HepG2 (cell line): Measurements from ENCODE around the gene ERV3-1. TPM values are rescaled to one million over a fixed set of nuclear protein-coding genes. Genes with fewer than 3 reads are reported as not detected.

Experiments
- PAXIP1 ChIP-seq: sonication (generic); formaldehyde crosslinking; conservative IDR thresholded peaks from 2 replicates; pipeline ENCODE4 v1.4.0; 2020; ENCODE audit warnings: mild to moderate bottlenecking, missing genetic modification reagents, moderate library complexity
- ZBED4 ChIP-seq: sonication (generic); formaldehyde crosslinking; IDR thresholded peaks from 2 replicates; pipeline ENCODE4 v1.4.0; 2020; ENCODE audit warnings: missing genetic modification reagents, borderline replicate concordance
- polyA plus RNA-seq, 8 experiments: library from polyadenylated mRNA; depleted of rRNA in 3 of 8; stranded (reverse) in 7 of 8; unstranded in 1 of 8; fragments of >200 nt; fragmentation: Illumina TruSeq in 4 of 8; extraction: Trizol in 4 of 8; gene quantifications; 2 replicates each; pipeline versions ENCODE4 v1.2.1 to v1.2.3, GENCODE V29; 2011 to 2016; ENCODE audit warnings: low read depth in 4 of 8, missing spikeins in 1 of 8, mixed read lengths in 1 of 8; ENCODE audit not compliant: insufficient read depth in 1 of 8
- total RNA-seq, 5 experiments: library from RNA; depleted of rRNA; stranded (reverse); fragments of >200 nt; fragmentation: Illumina TruSeq; extraction: Trizol; gene quantifications; 2 replicates each; pipeline ENCODE4 v1.2.3, GENCODE V29; 2016; ENCODE audit warnings: low read depth in 1 of 5
- TF ChIP-seq, protein P1 (sequence below): sonication (generic); formaldehyde crosslinking; IDR thresholded peaks from 2 replicates; pipeline ENCODE4 v1.4.0; 2020; ENCODE audit warnings: mild to moderate bottlenecking, missing genetic modification reagents

ERV3-1 gene
- total and polyA plus RNA-seq, 2 of the 13 experiments (the other 11 are each of a cell fraction or from before 2014, with no cell fraction given), result 20.4 to 86.3 TPM

- TF ChIP-seq PAXIP1 (CRISPR knock-in tag) (no peak), ZBED4 (CRISPR knock-in tag) (no peak)
- TF ChIP-seq, protein P1, sequence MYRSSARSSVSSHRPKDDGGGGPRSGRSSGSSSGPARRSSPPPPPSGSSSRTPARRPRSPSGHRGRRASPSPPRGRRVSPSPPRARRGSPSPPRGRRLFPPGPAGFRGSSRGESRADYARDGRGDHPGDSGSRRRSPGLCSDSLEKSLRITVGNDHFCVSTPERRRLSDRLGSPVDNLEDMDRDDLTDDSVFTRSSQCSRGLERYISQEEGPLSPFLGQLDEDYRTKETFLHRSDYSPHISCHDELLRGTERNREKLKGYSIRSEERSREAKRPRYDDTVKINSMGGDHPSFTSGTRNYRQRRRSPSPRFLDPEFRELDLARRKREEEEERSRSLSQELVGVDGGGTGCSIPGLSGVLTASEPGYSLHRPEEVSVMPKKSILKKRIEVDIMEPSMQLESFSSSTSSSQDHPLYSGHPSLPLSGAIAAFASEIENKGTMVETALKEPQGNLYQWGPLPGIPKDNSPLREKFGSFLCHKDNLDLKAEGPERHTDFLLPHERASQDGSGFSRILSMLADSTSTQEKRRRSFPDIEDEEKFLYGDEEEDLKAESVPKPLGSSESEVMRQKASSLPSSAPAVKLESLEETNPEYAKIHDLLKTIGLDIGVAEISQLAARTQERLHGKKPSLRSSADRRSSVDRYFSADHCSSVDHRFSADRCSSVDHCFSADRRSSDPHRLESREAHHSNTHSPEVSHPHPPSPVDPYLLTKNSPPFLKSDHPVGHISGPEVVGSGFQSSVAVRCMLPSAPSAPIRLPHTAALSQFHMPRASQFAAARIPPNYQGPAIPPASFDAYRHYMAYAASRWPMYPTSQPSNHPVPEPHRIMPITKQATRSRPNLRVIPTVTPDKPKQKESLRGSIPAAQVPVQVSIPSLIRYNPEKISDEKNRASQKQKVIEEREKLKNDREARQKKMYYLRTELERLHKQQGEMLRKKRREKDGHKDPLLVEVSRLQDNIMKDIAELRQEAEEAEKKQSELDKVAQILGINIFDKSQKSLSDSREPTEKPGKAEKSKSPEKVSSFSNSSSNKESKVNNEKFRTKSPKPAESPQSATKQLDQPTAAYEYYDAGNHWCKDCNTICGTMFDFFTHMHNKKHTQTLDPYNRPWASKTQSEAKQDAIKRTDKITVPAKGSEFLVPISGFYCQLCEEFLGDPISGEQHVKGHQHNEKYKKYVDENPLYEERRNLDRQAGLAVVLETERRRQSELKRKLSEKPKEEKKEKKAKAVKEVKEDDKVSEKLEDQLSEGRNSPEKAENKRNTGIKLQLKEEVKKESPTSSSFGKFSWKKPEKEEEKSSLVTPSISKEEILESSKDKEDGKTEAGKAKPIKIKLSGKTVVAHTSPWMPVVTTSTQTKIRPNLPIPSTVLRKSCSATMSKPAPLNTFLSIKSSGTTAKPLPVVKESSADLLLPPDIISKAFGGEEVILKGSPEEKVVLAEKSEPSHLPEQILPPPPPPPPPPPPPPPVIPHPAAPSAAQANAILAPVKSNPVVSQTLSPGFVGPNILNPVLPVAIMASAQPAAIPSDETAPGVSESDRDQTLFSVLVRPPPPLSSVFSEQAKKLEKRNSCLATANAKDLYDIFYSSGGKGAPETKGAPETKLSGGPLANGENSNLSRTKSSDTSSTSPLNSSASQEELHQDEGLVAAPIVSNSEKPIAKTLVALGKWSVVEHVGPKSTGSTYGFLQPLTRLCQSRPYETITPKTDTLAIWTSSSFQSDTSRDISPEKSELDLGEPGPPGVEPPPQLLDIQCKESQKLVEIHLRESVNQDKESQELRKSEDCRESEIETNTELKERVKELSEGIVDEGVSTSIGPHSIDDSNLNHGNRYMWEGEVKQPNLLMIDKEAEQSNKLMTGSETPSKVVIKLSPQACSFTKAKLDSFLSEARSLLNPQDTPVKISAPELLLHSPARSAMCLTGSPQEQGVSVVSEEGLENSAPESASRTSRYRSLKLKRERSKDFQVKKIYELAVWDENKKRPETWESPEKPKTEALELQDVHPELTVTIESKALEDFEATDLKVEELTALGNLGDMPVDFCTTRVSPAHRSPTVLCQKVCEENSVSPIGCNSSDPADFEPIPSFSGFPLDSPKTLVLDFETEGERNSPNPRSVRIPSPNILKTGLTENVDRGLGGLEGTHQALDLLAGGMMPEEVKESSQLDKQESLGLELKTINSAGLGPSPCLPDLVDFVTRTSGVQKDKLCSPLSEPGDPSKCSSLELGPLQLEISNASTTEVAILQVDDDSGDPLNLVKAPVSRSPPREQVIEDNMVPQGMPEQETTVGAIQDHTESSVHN (CRISPR knock-in tag), result 0 out of 2 replicates have a peak, but pooled peaks have one; percentile 40
Observed at GRCh38 chr7:64998865-64999164, 7.7 kb downstream of the ERV3-1 start (continued).
